CD4-positive, alpha-beta T cell treated with Interleukin-2 at 100 ng/mL for 4 hours (primary cell): ENCODE measurements around the gene CAPN1.
"Not testable (repeated sequence)": the region's sequence is repeated elsewhere in the genome, so short reads cannot be mapped to it uniquely, and the experiment has no call there.

ENCODE experiments used
- DNase-seq: peaks from one replicate; pipeline ENCODE4 v3.0.0-alpha.2; 2020; ENCODE audit warnings: low spot score

Gene CAPN1

DNA sequence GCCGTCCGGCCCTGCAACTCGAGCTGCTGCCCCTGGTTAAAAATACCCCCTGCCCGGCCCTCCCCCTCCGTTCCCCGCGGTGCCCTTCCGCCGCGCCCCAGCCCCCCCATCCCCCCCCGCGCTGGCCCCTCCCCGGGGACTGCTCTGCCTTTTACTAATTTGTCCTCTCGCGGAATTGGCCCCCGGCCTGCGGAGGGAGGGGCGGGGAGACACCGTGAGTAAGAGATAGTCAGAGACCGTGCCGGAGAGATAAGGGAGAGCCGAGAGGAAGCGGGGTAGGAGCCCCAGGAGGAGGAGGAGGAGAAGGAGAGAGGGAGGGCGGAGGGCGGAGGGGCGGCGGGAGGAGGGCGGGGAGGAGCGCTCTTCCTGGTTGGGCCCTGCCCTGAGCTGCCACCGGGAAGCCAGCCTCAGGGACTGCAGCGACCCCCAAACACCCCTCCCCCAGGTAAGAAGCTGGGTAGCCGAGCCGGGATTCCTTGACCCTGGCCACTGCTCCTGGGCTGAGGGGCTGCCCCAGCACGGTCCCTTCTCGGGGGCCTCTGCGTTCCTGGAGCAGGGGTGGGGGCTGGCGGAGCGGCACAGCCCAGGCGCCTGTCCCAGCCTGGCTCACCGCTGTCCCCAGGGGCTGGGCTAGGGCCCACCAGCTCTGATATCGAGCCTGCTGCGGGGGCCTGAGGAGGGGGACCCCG is at the start of gene CAPN1:
CAPN1 (plus strand) TSS at position 360 of the 689 bp plus-strand sequence. CDS start 774 bp downstream, outside the sequence.
- peak; percentile 88 for DNase-seq

DNA sequence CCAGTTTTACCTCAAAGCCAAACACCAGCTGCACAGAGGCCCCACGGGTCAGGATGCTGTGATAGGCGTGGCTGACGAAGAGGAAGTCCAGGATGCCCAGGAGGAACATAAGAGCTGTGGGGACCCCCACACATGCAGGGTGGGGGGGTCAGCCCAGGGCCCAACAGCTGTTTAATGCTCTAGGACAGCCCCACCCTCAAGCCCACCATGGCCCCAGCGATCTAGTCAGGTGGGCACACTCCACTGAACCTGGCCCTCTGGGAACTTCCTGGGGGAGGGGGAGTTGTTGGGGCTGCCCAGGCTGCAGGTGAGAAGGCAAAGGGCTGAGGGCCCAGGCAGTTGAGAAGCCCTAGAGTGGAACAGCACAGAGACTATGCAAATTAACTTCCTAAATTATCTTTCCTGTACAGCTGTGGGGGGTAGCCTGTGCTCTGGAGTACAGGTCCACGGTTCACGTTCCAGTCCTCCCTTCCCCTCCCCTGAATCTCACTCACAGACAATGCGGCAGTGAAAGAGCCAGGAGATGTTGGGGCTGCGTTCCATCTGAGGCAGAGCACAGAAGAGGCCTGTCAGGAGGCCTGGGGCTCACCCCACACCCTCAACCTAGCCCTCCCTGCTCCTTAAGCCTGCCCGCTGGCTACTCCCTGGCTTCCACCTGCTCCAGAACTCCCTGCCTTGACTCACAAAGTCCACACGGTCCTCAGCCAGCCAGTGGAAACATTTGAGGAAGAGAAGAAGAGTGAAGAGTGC is 49.3 kb upstream of the CAPN1 start:
- no peak for DNase-seq

DNA sequence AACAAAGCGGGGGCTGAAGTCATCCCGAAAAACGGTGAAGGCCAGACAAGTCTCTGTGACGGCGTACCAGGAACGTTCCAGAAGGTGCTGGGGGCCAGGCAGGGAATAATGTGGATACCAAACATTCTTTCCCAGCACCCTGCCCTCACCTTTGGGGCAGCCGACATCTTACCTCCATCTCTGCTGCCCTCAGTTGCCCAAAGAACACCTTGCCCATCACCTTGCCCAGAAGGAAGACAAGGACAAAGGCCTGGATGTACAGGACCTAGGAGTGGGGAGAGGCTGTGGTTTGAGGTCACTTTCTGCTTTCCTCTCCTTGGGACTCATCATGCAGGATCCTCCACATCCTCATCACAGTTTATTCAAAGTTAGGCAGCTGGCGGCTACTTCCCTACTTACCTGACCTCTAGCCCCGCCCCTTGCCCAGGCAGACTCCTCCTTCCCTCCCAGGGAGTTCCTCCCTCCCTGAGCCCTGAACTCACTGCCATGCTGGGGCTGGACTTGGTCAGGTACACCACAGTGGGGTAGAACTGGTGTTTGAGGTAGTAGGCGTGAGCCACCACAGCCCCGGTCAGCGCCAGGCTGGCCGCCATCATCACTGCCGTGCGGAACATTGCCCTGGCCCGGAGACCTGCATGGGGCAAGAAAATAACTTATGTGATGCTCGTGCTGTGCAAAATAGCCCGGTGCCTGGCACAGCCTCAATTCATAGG is 48.6 kb upstream of the CAPN1 start:
- peak; percentile 39 for DNase-seq

DNA sequence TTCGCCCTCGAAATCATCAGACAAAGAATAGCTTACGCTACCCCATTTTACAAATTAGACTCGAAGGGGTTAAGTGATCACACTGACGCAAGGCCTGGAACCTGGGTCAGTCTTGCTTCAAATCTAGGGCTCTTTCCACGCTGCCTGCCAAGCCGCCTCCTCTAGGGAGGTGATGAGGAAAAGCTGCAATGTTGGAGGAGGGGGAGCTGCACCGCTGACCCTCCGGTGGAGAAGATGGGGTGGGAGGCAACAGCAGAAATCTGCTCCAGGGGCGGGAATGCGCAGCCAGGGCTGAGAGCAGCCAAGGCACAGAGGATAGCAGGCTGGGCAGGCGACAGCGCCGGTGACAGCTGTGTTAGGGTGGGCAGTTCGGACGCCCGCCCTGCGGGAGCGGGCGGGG is 48.0 kb upstream of the CAPN1 start:
- DNase-seq: no peak

DNA sequence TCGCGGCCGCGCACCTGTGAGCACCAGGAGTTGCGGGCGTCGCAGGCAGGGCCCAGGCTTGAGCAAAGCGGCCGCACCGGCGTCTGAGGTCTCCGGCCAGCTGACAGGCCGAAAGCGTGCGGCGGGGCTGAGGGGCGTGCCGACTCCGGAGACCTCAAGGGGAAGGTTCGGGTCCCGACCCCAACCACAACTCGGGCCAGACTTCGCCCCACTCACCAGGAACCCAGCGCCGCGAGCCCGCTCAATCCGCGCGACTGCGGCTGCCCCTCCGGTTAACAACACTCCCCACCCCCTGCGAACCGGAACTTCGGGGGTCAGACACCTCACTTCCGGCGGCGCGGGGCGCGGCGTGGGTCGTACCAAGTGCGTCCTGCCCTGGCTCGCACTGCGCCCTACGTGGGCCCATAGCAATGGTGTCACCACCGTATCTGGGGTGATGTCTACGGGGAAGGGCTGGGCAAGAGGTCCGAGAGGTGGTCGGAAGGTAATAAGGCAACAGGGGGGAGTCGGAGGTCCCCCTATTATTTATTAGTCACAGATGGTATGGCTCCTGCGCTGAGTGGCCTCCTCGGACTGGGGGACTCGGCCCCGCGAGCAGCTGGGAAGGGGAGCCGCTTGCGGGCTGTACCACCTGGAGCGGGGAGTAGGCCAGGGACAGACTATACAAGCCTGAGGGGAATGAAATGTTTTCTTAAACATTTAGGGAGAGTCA is 47.3 kb upstream of the CAPN1 start, which contains the start of gene SYVN1:
SYVN1 (minus strand) TSS at position 280 of the 712 bp plus-strand sequence. CDS start 918 bp downstream, outside the sequence.
- DNase-seq: peak; percentile 90

DNA sequence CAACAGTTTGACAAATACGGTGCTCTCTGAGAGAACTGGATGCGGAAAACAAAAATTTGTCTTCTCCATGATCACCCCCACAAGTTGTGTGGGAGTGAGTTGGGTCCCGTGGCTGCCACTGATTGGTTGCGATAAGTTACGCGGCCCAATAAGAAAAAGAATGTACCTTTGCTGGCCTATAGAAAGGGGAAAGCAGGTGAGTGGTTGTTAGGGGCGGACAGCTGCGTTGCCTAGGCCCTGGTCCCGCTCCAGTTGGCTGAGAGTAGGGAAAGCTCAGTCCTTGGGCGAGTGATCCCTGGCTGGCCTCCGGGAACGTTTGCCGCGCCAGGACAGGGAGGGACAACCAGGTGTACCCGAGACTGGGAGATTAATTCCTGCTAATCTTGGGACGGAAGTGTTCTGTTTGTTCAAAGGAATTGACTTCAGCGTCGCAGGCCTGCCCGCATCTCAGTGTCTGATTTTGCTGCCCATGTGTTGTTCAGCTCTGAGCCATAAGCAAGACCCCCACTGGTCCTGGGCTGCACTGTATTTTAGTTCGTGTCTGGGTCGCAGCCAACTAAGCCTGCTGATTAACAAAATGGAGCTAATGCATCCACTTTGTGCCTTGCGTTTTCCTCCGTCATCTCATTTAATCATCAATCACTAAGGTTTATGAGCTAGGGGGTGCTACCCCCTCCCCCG is 46.6 kb upstream of the CAPN1 start:
- peak; percentile 93 for DNase-seq

DNA sequence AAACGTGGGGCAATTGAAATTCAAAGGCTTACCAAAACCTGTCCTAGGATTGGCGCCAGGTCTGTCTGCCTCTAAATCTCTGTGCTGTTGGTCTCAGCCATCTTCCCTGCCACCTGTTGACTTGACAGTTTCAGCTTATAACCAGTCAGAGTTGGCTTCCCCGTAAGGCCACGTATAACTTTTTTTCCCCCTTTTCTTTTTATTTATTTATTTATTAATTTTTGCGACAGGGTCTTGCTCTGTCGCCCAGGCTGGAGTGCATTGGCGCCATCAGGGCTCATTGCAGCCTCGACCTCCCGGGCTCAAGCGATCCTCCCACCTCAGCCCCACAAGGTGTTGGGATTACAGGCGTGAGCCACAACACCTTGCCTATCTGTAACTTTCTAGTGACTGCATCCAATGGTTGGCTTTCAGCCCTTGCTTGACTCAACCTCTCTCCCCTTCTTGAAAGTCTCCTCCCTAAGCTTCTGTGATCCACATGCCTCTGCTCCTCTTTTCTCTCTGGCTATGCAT is 46.0 kb upstream of the CAPN1 start:
- DNase-seq: no peak

DNA sequence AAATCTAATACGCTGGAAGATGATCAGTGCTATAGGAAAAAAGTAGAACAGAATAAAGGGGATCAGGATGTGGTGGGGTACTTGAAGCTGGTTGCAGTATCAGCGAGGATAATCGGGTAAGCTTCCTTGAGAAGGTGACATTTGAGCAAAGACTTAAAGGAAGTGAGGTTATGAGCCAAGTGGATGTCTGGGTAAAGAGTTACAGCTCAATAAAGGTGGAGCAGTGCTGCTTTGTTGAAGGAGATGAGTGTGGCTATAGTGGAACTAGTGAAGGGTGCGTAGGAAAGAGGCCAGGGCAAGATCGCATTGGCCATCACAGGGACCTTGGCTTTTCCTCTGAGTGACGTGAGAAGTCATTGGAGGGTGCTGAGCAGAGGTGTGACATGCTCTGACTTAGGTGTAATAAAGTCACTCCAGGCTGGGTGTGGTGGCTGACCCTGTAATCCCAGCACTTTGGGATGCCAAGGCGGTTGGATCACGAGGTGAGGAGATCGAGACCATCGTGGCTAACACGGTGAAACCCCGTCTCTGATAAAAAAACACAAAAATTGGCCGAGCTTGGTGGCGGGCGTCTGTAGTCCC is 45.1 kb upstream of the CAPN1 start:
- no peak for DNase-seq

DNA sequence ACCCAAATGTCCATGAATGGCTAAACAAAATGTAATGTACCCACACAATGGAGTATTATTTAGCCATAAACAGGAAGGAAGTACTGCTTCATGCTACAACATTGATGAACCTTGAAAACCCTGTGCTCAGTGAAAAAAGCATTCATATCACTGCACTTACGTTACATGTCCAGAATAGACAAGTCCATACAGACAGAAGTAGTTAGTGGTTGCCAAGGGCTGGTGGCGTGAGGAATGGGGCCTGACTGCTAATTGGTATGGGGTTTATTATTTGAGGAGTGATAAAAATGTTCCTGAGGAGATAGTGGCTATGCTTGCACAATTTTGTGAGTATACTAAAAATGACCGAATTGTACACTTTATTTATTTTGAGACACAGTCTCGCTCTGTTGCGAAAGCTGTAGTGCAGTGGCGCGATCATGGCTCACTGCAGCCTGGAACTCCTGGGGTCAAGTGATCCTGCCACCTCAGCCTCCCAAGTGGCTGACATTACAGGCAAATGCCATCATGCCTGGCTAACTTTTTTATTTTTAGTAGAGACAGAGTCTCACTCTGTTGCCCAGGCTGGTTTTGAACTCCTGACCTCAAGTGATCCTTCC is 39.7 kb upstream of the CAPN1 start:
- no peak for DNase-seq

DNA sequence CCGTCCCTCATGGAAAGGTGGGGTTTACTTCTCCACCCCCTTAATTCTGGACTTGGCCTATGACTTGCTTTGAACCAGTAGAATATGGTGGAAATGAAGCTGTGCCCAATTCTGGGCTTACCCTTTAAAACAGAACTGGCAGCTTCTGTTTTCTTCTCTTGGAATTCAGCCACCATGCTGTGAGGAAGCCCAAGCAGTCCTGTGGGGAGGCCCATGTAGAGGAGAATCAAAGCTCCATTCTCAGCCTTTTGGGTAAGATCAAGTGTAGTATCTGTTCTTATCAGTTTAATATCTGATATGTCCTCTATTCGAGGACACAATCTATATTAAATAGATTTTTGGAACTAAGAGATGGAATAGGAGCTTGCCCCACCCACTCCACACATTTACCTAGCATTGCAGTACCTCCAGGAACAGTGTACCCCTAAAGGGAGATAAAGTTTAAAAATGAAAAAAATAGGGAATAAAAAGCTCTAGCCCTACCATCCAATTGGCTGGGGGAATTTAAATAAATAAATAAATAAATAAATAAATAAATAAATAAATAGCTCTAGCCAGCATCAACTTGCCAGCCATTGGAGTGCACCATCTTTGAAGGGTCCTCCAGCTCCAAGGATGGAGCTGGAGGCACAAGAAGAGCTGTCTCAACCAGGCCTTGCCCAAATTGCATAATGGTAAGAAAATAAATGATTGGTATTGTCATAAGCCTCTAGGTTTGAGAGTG is 34.2 kb upstream of the CAPN1 start:
- DNase-seq: no peak

DNA sequence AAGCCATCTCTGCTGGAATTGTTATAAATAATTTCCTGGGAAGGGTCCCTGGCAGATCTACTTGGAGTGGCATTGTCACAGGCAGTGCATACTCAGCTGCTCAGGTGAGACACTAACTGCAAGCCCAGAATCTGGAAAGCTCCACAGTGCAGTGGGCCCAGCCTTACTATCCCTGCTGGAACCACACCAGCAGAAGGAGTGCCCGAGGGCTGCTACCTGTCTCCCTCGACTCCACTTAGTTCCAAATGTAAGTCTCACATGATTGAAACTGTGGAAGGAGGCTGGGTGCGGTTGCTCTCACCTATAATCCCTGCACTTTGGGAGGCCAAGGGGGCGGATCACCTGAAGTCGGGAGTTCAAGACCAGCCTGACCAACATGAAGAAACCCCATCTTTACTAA is 33.1 kb upstream of the CAPN1 start:
- no peak for DNase-seq

DNA sequence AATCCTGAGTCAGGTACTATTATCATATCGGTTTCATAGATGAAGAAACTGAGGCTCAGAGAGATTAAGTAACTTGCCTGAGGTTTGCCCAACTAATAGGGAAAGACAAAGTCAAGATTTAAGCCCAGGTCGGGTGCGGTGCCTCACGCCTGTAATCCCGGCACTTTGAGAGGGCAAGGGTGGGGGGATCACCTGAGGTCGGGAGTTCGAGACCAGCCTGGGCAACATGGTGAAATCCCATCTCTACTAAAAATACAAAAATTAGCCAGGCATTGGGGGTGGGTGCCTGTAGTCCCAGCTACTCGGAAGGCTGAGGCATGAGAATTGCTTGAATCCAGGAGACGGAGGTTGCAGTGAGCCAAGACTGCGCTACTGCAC is 31.6 kb upstream of the CAPN1 start:
- DNase-seq: not testable (repeated sequence)

DNA sequence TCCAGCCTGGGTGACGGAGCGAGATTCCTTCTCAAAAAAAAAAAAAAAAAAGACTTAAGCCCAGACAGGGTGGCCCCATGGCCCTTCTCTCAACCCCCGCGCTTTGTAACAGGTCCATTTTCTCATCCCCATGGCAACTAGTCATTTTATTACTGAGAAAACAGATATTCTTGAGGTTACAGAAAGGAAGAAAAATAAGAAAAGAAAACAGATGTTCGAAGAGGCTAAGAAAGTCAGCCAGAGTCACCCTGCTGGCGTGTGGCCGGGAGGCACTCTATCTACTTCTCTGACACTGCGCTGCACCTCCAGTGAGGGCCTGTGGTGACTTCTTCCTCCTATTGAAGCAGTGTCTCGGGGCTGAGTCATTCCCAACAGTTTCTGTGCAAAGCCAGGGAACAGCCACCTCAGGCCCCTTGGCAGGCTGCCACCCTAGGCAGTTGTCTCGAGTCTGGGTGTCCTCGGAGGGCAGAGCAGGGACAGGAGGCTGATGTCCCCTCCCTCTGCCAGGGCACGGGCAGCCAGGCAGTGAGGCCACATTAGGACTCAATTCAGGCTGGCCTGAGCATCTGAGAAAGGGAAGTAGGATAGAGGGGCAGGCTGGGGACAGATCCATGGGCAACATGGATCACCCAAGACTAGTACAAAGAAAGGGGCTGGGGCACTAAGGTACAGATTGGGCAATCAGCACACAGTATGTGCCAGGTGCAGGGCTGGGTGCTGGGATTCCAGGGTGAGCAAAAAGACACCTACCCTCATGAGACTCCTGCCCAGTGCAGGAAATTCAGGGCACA is 31.0 kb upstream of the CAPN1 start:
- DNase-seq: peak; percentile 16

DNA sequence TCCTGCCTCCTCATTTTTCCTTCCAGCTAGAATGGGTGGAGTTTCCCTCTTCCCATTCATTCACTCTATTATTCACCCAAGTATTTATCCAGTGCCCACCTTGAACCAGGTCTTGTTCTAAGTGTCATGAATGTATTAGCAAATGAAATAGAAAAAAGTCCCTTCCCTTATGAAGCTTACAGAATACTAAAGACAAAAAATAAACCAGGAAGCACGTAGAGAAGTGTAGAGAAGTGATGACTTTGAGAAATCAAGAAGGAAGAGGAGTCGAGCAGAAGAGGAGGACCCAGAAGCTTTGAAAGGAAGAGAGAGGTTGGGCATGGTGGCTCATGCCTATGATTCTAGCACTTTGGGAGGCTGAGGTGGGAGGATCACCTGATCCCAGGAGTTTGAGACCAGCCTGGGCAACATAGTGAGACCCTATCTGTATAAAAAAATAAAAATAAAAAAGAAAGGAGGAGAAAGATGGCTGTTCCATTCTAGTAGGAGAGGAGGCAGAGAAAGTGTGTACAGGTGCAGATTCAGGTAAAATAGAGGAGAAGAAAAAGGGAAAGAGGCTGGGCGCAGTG is 30.3 kb upstream of the CAPN1 start:
- DNase-seq: no peak

DNA sequence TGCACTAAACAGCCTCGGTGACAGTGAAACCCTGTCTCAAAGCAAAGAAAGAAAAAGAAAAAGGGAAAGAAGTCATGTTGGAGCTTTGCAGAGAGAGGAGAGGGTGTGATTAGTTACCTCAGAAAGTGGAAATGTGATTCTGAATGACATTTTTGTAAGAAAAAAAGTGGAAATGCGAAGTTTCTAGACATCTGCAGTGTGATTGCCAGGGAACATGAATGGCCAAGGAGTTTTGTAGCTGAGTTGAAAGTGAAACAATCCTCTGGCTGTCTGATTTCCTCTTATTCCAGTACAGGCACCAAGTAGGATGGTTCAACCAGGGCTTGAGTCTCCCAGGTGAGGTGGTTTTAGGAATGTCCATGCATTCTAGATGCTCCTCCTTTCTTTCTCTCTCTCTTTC is 29.6 kb upstream of the CAPN1 start:
- DNase-seq: no peak

DNA sequence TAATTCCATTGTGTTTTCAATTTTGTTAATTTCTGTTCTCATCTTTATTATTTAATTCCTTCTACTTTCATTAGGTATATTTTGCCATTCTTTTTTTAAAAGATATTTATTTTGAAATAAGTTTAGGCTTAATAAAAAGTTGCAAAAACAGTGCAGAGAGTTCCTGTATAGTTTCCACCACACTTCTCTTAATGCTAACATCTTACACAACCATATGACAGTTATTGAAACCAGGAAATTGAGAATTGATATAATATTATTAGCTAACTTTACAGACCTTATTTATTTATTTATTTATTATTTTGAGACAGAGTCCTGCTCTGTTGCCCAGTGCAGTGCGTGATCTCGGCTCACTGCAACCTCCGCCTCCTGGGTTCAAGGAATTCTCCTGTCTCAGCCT is 25.5 kb upstream of the CAPN1 start:
- DNase-seq: no peak

DNA sequence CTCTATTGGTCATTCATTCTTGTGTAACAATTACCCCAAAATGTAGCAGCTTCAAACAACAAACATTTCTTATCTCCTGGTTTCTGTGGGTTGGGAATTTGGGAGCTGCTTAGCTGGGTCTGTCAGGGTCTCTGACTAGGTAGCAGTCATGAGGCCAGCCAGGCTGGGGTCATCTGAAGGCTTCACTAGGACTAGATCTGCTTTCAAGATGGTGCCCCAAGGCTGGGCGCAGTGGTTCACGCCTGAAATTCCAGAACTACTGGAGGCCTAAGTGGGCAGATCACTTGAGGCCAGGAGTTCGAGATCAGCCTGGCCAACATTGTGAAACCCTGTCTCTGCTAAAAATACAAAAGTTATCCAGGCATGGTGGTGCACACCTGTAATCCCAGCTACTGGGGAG is 24.8 kb upstream of the CAPN1 start:
- no peak for DNase-seq

DNA sequence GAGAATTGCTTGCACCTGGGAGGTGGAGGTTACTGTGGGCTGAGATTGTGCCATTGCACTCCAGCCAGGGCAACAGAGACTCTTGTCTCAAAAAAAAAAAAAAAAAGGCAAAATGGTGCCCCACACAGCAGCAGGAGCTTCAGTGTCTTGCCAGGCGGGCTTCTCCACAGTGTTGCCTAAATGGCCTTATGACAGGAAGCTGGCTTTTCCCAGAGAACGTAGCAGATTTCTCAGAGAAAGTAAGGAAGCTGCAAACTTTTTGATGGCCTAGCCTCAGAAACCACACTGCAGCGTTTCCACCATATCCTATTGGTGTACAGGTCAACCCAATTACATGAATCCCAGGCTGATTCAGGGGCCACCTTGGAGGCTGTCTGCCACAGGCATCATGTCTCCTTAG is 24.4 kb upstream of the CAPN1 start:
- DNase-seq: no peak

DNA sequence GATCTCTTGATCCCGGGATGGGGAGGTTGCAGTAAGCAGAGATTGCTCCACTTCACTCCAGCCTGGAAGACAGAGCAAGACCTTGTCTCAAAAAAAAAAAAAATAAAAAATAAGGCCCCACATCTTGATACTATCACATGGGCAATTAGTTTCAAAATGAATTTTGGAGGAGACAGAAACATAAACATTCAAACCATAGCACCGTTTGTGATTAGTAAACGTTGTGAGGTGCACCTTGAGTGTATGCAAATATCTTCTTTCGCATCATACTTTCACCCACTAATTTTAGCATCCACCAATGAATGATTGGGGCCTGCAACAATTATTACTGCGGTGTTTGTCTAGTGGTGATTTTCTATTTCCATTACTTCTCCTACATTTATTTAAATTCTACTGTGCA is 22.7 kb upstream of the CAPN1 start:
- no peak for DNase-seq
